Activated naive CD4-positive, alpha-beta T cell (primary cell): ENCODE data around the gene MIPOL1.
"Not testable (repeated sequence)": the region's sequence is repeated elsewhere in the genome, so short reads cannot be mapped to it uniquely, and the experiment has no call there.

Experiments
- DNase-seq, 4 experiments: peaks; one replicate each; lab custom pipeline; 2025; lab: John Stamatoyannopoulos, UW

The MIPOL1 gene

DNA sequence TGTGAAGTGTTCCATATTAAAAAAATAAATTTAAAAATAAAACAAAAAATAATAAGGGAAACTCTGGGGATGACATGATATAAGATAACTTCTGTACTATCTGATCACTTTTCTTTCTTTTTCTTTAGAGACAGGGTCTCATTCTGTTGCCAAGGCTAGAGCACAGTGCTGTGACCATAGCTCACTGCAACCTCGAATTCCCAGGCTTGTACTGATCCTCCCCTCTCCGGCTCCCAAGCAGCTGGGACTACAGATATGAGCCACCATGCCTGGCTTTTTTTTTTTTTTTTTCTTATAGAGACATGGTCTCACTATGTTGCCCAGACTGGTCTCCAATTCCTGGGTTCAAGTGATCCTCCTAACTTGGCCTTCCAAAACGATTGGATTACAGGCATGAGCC is 10.4 kb upstream of the MIPOL1 start:
- no peak for DNase-seq

DNA sequence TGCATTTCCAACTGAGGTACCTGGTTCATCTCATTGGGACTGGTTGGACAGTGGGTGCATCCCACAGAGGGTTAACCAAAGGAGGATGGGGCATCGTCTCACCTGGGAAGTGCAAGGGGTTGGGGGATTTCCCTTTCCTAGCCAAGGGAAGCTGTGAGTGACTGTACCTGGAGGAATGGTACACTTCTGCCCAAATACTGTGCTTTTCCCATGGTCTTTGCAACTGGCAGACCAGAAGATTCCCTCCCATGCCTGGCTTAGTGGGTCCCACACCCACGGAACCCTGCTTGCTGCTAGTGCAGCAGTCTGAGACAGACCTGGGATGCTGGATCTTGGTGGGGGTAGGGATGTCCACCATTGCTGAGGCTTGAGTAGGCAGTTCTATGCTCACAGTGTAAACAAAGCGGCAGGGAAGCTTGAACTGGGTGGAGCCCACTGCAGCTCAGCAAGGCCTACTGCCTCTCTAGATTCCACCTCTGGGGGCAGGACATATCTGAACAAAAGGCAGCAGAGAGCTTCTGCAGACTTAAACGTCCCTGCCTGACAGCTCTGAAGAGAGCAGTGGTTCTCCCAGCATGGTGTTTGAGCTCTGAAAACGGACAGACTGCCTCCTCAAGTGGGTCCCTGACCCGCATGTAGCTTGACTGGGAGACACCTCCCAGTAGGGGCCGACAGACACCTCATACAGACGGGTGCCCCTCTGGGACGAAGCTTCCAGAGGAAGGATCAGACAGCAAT is 9.7 kb upstream of the MIPOL1 start:
- not testable (repeated sequence) for DNase-seq

DNA sequence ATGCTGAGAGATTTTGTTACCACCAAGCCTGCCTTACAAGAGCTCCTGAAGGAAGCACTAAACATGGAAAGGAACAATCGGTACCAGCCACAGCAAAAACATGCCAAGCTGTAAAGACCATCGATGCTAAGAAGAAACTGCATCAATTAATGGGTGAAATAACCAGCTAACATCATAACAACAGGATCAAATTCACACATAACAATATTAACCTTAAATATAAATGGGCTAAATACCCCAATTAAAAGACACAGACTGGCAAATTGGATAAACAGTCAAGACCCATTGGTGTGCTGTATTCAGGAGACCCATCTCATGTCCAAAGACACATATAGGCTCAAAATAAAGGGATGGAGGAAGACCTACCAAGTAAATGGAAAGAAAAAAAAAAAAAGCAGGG is 8.0 kb upstream of the MIPOL1 start:
- DNase-seq = not testable (repeated sequence)

DNA sequence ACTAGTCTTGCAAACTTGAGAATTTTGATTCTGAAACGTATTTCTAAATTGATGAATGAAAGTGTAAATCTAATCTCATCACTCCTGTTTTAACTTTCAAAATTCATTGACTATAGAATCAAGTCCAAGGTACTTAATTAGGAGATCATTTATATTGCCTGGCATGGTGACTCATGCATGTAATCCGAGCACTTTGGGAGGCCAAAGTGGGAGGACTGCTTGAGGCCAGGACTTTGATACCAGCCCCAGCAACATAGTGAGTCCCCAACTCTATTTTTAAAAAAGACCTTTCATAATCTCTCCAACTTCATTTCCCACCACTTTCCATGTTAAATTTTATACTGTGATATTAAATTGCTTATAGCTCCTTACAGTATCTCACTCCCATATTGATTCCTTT is 3.0 kb upstream of the MIPOL1 start:
- no peak for DNase-seq

DNA sequence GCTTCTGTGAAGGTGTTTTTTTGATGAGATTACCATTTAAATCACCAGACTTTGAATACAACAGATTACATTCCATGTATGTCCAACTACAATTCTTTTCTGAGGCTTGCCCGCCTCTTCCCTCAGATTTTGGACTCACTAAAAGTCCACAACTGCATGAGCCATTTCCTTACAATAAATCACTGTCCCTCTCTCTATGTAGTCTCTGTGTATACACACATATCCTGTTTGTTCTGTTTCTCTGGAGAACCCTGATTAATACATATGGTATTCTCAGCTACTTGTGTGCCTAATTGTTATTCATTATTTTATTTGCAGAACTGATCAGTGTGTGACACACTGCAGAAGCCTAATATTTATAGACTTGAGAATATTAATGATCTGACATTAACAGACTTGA is 2.4 kb upstream of the MIPOL1 start:
- DNase-seq = no peak

DNA sequence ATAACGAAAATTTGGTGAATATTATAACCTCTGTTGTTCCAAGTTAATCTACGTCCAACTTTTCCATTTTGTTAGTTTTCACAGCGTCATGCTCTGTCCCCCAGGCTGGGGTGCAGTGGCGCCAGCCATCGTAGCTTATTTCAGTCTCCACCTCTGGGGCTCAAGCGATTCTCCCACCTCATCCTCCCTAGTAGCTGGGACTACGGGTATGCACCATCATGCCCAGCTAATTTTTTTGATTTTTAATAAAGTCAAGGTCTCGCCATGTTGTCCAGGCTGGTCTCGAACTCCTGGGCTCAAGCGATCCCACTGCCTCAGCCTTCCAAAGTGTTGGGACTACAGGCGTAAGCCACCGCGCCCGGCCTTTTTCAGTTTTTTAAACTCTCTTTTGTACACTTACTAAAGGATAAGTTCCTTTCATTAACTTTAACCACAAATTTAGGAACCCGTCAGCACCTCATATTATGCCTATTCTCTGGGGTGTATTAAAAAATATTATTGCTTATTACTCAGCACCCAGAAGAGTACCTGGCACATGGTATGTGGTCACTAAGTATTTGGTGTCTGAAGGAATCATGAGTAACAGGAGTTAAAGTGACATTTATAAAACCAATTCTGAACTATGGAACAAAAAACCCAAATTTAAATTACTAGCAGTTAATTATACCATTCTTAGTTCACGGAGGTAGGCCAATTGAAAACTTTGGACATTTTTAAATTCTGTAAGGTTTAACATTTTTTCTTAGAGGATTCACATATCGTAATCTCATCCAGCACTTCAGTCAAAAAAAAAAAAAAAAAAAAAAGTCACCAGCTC is 925 bp upstream of the MIPOL1 start:
- no peak for DNase-seq

DNA sequence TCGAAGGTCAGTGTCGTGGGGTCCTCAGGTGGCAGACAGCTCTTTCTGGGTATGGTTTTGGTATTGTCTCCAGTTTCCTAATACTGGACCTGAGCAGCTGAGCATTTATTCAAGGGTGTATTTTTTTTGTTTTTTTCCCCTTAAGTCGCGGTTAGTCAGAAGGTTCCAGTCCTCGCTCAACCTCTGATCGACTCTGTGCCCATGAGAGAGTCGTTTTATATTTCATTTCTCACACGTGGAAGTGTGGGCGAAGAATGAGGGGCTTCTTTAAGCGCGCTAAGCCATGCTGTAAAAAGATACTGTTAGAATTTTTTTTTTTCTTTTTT is 499 bp downstream of the MIPOL1 start:
- no peak for DNase-seq

DNA sequence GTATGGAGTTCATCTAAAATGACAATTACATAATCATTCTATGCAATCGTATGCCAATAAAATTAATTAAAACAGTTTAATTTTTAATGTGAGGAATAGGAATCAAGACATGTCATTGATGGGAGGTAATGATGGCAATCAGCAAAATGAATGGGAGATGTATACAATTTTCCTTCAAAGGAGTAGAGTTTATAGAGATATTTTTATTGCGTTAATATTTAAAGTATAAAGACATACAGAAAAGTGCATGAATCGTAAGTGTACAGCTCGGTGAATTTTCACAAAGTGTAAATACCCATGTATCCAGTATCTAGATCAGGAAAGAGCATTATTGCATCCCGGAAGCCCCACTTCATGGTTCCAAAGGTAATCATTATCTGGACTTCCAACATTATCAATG is 1.2 kb downstream of the MIPOL1 start:
- no peak for DNase-seq

DNA sequence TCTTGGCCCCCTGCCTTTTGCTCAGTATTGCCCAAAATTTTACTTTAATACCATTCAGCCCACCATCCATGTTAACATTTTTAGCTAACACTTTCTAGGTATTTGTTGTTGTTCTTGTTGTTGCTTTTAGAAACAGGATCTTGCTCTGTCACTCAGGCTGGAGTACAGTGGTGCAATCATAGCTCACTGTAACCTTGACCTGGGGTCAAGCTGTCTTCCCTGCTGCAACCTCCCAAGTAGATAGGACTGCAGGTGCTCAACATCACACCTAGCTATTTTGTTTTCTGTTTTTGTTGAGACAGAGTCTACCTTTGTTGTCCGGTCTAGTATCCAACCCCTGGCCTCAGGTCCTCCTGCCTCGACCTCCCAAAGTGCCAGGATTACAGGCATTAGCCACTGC is 4.0 kb downstream of the MIPOL1 start:
- DNase-seq = no peak

DNA sequence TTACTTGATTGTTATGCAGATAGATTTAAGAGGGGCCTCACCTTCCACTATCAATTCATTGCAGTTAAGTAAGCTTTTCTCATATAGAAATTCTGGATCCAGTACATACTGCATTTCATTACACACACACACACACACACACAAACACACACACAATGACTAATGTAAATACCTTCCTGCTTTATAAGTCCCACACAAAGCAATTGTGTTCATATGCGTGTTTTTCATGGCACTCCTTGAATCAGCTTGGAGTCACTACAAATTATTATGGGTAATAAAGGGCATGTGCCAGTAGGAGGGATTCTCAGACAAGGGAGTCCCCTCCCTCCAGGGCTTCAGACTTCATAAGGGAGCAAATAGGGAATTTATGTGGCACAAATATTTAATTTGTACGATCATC is 4.5 kb downstream of the MIPOL1 start:
- DNase-seq = no peak

DNA sequence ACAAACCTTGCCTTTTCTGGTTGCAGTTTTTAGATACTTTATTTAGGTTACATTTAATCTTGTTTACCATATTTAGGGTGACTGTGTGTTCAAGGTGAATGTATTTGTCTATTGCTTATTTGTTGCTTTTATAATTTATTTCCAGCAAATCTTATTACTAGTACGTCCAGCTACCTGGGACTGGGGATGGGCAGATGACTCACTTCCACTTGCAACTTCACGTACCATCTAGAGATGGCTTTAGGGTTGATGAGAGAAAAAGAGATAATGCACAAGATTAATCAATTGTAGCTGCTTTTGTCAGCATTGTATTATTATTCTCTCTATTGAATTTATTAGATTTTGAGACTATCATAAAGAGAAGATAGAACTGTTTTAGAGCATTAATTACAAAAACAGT is 5.1 kb downstream of the MIPOL1 start:
- no peak for DNase-seq

DNA sequence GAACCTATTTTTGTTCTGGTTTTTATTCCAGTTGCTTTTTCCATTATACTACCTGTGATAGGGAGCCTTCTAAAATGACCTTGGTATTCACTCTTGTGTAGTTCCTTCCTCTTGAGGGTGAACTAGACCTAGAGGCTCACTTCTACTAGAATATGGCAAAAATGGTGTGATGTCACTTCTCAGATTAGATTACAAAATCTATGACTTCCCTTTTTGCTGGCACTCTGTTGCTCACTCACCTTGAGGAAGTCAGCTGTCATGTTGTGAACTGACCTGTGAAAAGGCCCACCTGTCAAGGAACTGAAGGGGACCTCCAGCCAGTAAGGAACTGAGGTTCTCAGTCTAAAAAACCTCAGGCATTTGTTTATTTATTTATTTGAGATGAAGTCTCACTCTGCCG is 5.7 kb downstream of the MIPOL1 start:
- no peak for DNase-seq

DNA sequence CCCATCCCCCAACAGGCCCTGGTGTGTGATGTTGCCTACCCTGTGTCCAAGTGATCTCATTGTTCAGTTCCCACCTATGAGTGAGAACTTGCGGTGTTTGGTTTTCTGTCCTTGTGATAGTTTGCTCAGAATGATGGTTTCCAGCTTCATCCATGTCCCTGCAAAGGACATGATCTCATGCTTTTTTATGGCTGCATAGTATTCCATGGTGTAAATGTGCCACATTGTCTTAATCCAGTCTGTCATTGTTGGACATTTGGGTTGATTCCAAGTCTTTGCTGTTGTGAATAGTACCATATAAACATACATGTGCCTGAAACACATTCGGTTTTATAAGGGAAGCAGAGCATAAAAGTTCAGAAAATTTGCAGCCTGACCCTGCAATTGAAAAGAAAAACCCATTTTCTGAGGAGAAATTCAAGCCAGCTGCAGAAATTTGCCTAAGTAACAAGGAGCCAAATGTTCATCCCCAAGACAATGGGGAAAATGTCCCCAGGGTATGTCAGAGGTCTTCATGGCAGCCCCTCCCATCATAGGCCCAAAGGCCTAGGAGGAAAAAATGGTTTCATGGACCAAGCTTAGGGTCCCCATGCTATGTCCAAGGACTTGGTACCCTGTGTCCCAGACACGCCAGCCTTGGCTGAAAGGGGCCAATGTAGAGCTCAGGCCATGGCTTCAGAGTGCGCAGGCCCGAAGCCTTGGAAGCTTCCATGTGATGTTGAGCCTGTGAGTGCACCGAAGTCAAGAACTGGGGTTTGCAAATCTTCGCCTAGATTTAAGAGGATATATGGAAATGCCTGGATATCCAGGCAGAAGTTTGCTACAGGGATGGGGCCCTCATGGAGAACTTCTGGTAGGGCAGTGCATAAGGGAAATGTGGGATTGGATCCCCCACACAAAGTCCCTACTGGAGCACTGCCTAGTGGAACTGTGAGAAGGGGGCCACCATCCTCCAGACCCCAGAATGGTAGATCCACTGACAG is 8.2 kb downstream of the MIPOL1 start:
- not testable (repeated sequence) for DNase-seq

DNA sequence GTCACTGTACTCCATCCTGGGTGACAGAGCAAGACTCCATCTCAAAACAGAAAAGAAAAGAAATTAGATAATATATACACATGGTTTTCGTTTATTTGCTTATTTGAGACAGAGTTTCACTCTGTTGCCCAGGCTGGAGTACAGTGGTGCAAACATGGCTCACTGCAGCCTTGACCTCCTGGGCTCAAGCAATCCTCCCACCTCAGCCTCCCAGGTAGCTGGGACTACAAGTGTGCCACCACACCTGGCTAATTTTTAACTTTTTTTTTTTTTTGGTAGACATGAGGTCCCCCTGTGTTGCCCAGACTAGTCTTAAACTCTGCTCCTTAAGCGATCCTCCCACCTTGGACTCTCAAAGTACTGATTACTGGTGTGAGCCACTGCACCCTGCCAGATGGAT is 11.9 kb downstream of the MIPOL1 start:
- DNase-seq = not testable (repeated sequence)

DNA sequence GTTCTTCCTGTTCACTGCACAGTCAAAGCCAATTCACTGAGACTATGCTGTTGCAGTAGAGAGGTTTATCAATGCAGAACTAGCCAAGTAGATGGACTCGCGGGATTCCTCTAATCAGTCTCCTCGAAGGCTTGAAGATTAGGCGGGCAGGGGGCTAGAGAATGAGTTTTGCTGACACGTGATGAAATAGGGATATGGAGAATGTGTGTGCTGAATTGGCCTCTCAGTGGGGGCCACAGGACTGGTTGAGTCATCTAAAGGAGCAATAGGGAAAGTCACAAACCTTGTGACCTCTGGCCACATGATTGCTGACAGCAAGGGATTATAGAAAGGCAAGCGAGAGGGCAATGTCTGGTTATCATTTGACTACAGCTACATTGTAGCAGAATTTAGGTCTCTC is 12.7 kb downstream of the MIPOL1 start:
- DNase-seq = no peak

DNA sequence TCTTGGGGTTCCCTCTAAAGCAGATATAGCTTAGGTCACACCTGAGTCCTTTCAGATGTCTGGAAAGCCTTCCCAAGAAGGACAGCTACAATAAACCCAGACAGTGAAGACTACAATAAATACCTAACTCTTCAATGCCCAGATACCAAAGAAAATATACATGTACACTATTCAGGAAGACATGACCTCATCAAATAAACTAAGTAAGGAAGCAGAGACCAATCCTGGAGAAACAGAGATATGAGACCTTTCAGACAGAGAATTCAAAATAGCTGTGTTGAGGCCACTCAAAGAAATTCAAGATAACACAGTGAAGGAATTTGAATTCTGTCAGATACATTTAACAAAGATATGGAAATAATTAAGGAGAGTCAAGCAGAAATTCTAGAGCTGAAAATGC is 15.3 kb downstream of the MIPOL1 start:
- DNase-seq = no peak

DNA sequence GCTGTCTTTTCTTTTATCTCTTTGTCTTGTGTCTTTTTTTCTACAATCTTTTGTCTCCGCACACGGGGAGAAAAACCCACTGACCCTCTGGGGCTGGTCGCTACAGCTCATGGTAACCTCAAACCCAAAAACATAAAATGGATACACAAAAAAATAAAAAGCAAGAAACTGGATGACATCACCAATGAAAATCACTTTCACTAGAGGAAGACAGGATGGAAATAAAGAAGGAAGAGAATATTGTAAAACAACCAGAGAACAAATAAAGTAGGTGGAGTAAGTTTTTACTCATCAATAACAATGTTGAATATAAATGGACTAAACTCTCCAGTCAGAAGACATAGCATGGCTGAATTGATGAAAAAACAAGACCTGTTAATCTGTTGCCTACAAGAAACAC is 17.6 kb downstream of the MIPOL1 start:
- no peak for DNase-seq

DNA sequence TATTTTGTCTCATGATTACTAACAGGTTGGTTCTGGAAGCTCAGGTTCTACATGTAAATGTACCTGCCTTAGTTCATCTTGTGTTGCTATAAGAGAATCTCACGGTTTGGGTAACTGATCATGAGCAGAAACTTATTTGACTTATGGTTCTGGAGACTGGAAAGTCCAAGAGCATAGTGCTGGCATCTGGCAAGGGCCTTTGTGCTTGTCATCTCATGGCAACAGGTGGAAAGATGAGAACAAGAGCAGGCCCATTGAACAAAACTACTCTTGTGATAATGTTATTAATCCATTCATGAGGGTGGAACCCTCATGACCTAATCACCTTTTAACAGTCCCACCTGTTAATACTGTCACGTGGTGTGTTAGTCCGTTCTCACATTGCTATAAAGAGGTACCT is 23.3 kb downstream of the MIPOL1 start:
- no peak for DNase-seq

DNA sequence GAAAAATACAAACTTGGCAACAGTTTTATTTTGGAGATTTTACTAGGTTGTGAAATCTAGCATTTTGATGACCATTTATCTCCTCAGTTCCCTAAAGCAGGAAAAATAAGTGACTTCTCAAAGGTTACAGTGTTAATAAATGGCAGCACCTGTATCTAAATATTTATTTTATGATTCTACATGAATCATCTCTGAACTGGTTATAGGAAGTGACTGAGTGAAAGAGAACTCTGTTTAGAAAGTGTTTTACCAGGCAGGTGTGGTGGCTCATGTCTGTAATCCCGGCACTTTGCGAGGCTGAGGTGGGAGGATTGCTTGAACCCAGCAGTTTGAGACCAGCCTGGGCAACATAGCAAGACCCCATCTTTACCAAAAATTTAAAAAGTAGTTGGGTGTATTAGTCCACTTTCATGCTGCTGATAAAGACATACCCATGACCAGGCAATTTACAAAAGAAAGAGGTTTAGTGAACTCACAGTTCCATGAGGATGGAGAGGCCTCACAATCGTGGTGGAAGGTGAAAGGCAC is 26.3 kb downstream of the MIPOL1 start:
- DNase-seq = no peak

DNA sequence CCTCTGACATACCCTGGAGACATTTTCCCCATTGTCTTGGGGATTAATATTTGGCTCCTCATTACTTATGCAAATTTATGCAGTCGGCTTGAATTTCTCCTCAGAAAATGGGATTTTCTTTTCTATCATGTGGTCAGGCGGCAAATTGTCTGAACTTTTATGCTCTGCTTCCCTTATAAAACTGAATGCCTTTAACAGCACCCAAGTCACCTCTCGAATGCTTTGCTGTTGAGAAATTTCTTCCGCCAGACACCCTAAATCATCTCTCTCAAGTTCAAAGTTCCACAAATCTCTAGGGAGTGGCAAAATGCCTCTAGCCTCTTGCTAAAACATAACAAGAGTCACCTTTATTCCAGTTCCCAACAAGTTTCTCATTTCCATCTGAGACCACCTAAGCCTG is 27.9 kb downstream of the MIPOL1 start:
- DNase-seq = not testable (repeated sequence)

DNA sequence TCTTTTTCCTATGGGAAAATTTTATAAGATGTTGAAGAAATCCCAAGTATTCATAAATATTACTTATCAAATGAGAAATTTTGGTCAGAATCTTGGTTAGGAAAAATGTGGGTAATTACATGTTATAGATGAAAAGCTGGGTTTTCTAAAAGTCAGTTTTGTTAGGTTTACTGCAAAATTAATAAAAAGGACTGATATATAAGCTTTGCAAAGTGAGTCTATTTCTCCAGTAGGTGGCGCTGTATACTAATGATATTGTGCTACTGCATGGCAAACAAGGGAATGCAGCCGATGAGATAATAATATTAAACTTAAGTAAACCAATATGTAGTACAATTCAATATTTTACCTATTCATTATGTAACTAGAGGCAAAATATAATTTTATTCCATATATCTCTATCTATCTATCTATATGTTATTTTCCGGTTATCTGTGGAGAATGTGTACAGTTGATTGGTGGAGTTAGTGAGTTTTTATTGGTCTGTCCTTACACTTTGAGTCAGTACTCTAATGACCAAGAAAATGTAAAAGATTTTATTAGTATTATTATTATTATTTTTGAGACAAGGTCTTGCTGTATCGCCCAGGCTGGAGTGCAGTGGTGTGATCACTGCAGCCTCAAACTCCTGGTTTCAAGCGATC is 32.9 kb downstream of the MIPOL1 start:
- no peak for DNase-seq
